Activated T-helper 17 cell treated with anti-CD3 and anti-CD28 coated beads, Interleukin-2, amount 50 U/mL, for 72 hours (primary cell): Measurements from ENCODE around the gene SIM2. TPM values are rescaled to one million over a fixed set of nuclear protein-coding genes. Genes with fewer than 3 reads are reported as not detected.

ENCODE experiments used
- ATAC-seq: fragments of 150-1000 bp; cut with Tn5 transposase; replicated peaks from 2 replicates; pipeline ENCODE4 v1.10.0; 2021; ENCODE audit warnings: mild to moderate bottlenecking, moderate library complexity
- H3K27ac Mint-ChIP-seq: one replicate; pipeline ENCODE4 v1.8.0; 2022; ENCODE audit warnings: mixed read lengths
- H3K27me3 Mint-ChIP-seq: one replicate; pipeline ENCODE4 v1.8.0; 2022; ENCODE audit warnings: mixed read lengths
- H3K36me3 Mint-ChIP-seq: one replicate; pipeline ENCODE4 v1.8.0; 2022; ENCODE audit warnings: low read depth, mild to moderate bottlenecking, mixed read lengths
- H3K4me1 Mint-ChIP-seq: one replicate; pipeline ENCODE4 v1.8.0; 2022; ENCODE audit warnings: mixed read lengths
- H3K4me3 Mint-ChIP-seq: one replicate; pipeline ENCODE4 v1.8.0; 2022; ENCODE audit warnings: mild to moderate bottlenecking, mixed read lengths
- H3K9me3 Mint-ChIP-seq: one replicate; pipeline ENCODE4 v1.8.0; 2022; ENCODE audit warnings: mixed read lengths
- total RNA-seq, 2 donors: library from RNA; stranded (reverse); gene quantifications; one replicate each; pipeline ENCODE4 v1.2.3, GENCODE V29; 2022

Gene SIM2
- total RNA-seq, 2 donors from 2014 or later = 3.9 to 4.2 TPM

- Mint-ChIP-seq H3K27ac (no peak overlapping the region), H3K27me3 (peaks cover 58% of the 10 kb centered on the region), H3K4me3 (peak overlapping the region; percentile 68), H3K4me1 (peaks cover 21% of the 10 kb centered on the region), H3K36me3 (peaks cover 8% of the 10 kb centered on the region), H3K9me3 (no peaks in the 10 kb centered on the region)
- ATAC-seq = no peak
These were observed 3.1 kb downstream of the SIM2 start for GRCh38 chr21:36701756-36702621.

DNA sequence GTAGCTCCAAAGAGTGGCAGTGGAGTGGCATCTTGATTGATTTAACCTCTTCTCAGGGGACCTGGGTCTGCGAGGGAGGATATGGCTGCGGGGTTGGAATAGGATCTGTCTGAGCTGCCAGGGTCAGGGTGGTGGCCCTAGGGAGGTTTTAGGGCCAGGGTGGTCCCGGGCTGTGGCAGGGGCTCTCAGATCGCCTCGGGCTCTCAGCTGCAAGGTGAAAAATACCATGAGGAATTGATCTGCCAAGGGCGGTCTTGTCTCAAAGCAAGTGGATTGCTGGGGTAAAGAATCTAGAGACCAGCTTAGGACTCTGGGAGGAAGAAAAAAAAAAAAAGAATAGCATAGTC is 3.7 kb downstream of the SIM2 start:
- H3K9me3 Mint-ChIP-seq = no peaks in the 10 kb centered on the region
- peaks cover 8% of the 10 kb centered on the region for H3K36me3 Mint-ChIP-seq
- peaks cover 21% of the 10 kb centered on the region for H3K4me1 Mint-ChIP-seq
- peaks cover 61% of the 10 kb centered on the region for H3K27me3 Mint-ChIP-seq
- no peak overlapping the region for H3K27ac Mint-ChIP-seq
- peak overlapping the region; percentile 68 for H3K4me3 Mint-ChIP-seq
- ATAC-seq = no peak

DNA sequence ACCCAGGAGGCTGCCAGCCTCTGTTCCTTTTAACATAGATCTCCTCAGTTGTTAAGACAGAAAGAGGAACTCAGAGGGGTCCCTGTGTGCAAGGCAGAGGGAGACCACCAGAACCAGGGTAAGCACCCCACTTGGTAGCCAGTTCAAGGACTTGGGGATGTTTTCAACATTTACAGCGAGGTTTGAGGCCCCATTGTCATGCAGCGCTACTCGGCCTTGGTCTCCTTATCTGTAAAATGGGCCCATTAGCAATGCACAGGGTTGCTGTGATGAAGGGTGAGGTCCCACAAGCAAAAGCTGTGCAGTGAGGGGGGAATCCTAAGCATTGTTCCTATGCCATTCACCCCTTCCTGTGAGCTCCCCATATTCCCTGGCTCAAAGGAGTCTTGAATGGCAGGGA is 4.2 kb downstream of the SIM2 start:
- Mint-ChIP-seq H3K9me3 (no peaks in the 10 kb centered on the region), H3K4me3 (no peak overlapping the region)

DNA sequence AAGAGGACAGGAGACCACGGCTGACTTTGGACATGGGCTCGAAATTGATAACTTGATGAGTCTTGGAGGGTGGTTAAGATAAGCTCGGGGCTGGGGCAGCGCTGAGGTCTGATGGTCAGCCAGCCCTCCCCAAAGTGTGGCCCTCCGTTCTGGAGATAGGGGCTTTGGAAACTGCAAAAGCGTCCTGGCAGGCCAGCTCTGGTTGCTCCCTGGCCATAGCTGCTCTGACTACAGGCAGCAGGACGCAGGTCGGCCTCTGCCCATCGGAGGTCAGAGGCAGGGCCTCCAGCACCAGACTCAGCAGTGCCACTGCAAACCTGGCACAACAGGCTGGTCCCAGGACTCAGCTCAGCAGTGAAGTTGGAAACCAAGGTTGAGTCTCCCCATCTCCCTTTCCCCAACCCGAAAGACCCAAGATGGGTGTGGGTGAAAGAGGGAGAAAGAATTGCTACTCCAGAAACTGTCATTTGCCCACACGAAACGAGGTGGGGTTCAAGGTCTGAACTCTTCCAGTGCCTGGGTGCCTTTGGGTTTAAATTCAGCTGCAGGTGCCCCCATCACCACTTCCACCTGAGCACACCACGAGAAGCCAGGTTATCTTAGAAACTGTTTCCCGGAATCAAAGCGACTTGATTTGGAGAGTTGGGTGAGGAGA is 4.8 kb downstream of the SIM2 start:
- Mint-ChIP-seq H3K27me3 (peaks cover 62% of the 10 kb centered on the region), H3K27ac (no peak overlapping the region), H3K9me3 (no peaks in the 10 kb centered on the region), H3K36me3 (peaks cover 13% of the 10 kb centered on the region), H3K4me1 (peaks cover 26% of the 10 kb centered on the region), H3K4me3 (peak overlapping the region; percentile 27)
- no peak for ATAC-seq

More for the DNA sequence above, 4.2 kb downstream of the SIM2 start:
- no peak for ATAC-seq
- peaks cover 21% of the 10 kb centered on the region for H3K4me1 Mint-ChIP-seq
- H3K36me3 Mint-ChIP-seq = peaks cover 8% of the 10 kb centered on the region
- H3K27me3 Mint-ChIP-seq = peaks cover 61% of the 10 kb centered on the region
- no peak overlapping the region for H3K27ac Mint-ChIP-seq

DNA sequence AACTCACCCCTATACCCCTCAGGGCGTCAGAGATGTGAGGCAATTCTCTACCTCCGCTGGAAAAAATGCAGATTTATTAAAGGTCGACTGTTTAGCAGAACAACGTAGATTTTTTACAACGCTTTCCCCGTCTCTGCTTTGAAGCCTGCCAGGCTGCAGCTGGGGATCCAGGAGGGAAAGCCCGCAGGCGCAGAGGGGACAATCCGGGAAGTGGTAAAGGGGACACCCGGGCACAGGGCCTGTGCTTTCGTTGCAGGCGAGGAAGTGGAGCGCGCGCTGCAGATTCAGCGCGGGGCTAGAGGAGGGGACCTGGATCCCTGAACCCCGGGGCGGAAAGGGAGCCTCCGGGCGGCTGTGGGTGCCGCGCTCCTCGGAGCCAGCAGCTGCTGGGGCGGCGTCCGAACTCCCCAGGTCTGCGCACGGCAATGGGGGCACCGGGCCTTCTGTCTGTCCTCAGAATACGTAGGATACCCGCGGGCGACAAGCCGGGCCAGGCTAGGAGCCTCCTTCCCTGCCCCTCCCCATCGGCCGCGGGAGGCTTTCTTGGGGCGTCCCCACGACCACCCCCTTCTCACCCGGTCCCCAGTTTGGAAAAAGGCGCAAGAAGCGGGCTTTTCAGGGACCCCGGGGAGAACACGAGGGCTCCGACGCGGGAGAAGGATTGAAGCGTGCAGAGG is 5.5 kb downstream of the SIM2 start:
- Mint-ChIP-seq H3K4me3 (peak overlapping the region; percentile 27), H3K4me1 (peaks cover 26% of the 10 kb centered on the region), H3K9me3 (no peaks in the 10 kb centered on the region), H3K36me3 (peaks cover 14% of the 10 kb centered on the region), H3K27ac (no peak overlapping the region), H3K27me3 (peaks cover 63% of the 10 kb centered on the region)
- ATAC-seq = no peak

GRCh38 chr21:36704958-36705678 is 6.2 kb downstream of the SIM2 start:
- Mint-ChIP-seq H3K36me3 (peaks cover 15% of the 10 kb centered on the region), H3K27me3 (peaks cover 67% of the 10 kb centered on the region), H3K4me1 (peaks cover 24% of the 10 kb centered on the region), H3K27ac (no peak overlapping the region), H3K4me3 (no peak overlapping the region), H3K9me3 (no peaks in the 10 kb centered on the region)
- no peak for ATAC-seq

- peaks cover 64% of the 10 kb centered on the region for H3K27me3 Mint-ChIP-seq
- H3K4me1 Mint-ChIP-seq = peaks cover 19% of the 10 kb centered on the region
- H3K9me3 Mint-ChIP-seq = no peaks in the 10 kb centered on the region
- H3K36me3 Mint-ChIP-seq = peaks cover 9% of the 10 kb centered on the region
- no peak overlapping the region for H3K27ac Mint-ChIP-seq
- peak overlapping the region; percentile 37 for H3K4me3 Mint-ChIP-seq
- ATAC-seq = no peak
These were observed 7.0 kb downstream of the SIM2 start for GRCh38 chr21:36705679-36706481.

GRCh38 chr21:36706482-36706852 is 7.6 kb downstream of the SIM2 start:
- no peak for ATAC-seq
- Mint-ChIP-seq H3K9me3 (no peaks in the 10 kb centered on the region), H3K4me1 (peaks cover 19% of the 10 kb centered on the region), H3K4me3 (peak overlapping the region; percentile 37), H3K36me3 (peaks cover 9% of the 10 kb centered on the region), H3K27me3 (peaks cover 68% of the 10 kb centered on the region), H3K27ac (no peak overlapping the region)

GRCh38 chr21:36706951-36707762 is 8.2 kb downstream of the SIM2 start:
- Mint-ChIP-seq H3K4me3 (peak overlapping the region; percentile 37), H3K36me3 (peaks cover 9% of the 10 kb centered on the region)

GRCh38 chr21:36707763-36708285 is 8.9 kb downstream of the SIM2 start:
- ATAC-seq = no peak
- H3K36me3 Mint-ChIP-seq = peaks cover 9% of the 10 kb centered on the region
- H3K27ac Mint-ChIP-seq = no peak overlapping the region
- no peaks in the 10 kb centered on the region for H3K9me3 Mint-ChIP-seq
- peaks cover 21% of the 10 kb centered on the region for H3K4me1 Mint-ChIP-seq
- H3K4me3 Mint-ChIP-seq = peak overlapping the region; percentile 50
- H3K27me3 Mint-ChIP-seq = peaks cover 68% of the 10 kb centered on the region

More at GRCh38 chr21:36706951-36707762, 8.2 kb downstream of the SIM2 start:
- Mint-ChIP-seq H3K9me3 (no peaks in the 10 kb centered on the region), H3K27me3 (peaks cover 68% of the 10 kb centered on the region), H3K4me1 (peaks cover 19% of the 10 kb centered on the region), H3K27ac (no peak overlapping the region)
- no peak for ATAC-seq

DNA sequence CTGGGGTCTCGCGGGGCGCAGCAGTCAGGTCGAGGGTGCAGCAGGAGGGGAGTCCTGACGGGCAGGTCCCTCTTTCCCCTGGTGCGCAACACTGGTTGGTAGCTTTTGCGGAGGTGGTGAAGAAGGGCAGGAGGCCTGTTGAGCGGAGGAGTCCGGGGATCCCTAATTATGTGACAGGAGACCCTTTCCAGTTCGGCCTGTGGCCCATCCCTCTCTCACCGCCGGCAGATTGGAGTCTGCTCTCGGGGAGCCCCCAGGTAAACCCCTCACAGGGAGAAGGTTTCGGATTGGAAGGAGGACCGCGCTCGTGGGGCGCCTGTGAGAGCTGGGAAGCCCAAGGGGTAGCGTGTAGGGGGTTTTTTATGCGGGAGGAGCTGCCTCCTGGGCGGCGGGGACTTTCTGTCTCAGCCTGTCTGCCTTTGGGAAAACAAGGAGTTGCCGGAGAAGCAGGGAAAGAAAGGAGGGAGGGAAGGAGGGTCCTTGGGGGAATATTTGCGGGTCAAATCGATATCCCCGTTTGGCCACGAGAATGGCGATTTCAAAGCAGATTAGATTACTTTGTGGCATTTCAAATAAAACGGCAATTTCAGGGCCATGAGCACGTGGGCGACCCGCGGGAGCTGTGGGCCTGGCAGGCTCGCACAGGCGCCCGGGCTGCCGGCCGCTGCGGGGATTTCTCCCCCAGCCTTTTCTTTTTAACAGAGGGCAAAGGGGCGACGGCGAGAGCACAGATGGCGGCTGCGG is 9.5 kb downstream of the SIM2 start:
- no peak for ATAC-seq
- peak overlapping the region; percentile 50 for H3K4me3 Mint-ChIP-seq
- no peak overlapping the region for H3K27ac Mint-ChIP-seq
- H3K4me1 Mint-ChIP-seq = peaks cover 23% of the 10 kb centered on the region
- peaks cover 68% of the 10 kb centered on the region for H3K27me3 Mint-ChIP-seq
- H3K36me3 Mint-ChIP-seq = peaks cover 9% of the 10 kb centered on the region
- H3K9me3 Mint-ChIP-seq = no peaks in the 10 kb centered on the region

DNA sequence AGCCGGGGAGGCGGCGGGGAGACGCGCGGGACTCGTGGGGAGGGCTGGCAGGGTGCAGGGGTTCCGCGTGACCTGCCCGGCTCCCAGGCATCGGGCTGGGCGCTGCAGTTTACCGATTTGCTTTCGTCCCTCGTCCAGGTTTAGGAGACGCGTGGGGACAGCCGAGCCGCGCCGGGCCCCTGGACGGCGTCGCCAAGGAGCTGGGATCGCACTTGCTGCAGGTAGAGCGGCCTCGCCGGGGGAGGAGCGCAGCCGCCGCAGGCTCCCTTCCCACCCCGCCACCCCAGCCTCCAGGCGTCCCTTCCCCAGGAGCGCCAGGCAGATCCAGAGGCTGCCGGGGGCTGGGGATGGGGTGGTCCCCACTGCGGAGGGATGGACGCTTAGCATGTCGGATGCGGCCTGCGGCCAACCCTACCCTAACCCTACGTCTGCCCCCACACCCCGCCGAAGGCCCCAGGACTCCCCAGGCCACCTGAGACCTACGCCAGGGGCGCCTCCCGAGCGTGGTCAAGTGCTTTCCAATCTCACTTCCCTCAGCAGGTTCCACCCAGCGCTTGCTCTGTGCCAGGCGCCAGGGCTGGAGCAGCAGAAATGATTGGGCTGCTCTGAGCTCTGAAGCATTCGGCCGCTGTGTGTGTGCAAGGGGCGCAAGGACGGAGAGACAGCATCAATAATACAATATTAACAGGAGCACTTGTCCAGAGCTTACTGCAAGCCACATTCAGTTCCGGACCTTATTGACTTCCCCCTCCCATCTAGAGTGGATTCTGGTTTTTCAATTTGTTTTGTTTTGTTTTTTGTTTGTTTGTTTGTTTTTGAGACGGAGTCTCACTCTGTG is 10.3 kb downstream of the SIM2 start:
- peaks cover 9% of the 10 kb centered on the region for H3K36me3 Mint-ChIP-seq
- no peak overlapping the region for H3K27ac Mint-ChIP-seq
- ATAC-seq = no peak
- H3K4me1 Mint-ChIP-seq = peaks cover 23% of the 10 kb centered on the region
- no peaks in the 10 kb centered on the region for H3K9me3 Mint-ChIP-seq
- no peak overlapping the region for H3K4me3 Mint-ChIP-seq
- H3K27me3 Mint-ChIP-seq = peaks cover 72% of the 10 kb centered on the region
